IMR-90 (cell line): ENCODE data around the gene CLPTM1L. TPM values are rescaled to one million over a fixed set of nuclear protein-coding genes. Genes with fewer than 3 reads are reported as not detected.

Experiments used
- ATAC-seq: fragments of 200-7000 bp; cut with Tn5 transposase; 2 replicates; pipeline ENCODE4 v1.9.1; 2020; ENCODE audit warnings: low read depth, mild to moderate bottlenecking, moderate library complexity
- BruUV-seq: library from RNA; stranded (reverse); fragments of 400-500 nt; replicated peaks from 2 replicates; lab custom pipeline; 2021; lab: Mats Ljungman, UMichigan
- CTCF ChIA-PET: fragments of 300-600 bp; formaldehyde crosslinking; extraction: SDS; loops from one replicate; lab custom pipeline; 2021; ENCODE audit warnings: antibody characterized with exemption; lab: Yijun Ruan, JAX
- POLR2A ChIA-PET: fragments of 300-600 bp; sonication (Branson Sonifier 250); formaldehyde crosslinking; loops from one replicate; lab custom pipeline; 2022; ENCODE audit warnings: antibody characterized with exemption; ENCODE audit not compliant: unreplicated experiment; lab: Charles Lee
- DNase-seq: peaks from one replicate; pipeline ENCODE4 v3.0.0; 2013
- H2AFZ ChIP-seq: replicated peaks from 2 replicates; pipeline ENCODE3; 2013; ENCODE audit warnings: low read length, mild to moderate bottlenecking; ENCODE audit not compliant: poor library complexity
- H2AK5ac ChIP-seq: 2 replicates; pipeline ENCODE4 v1.6.1; 2013; ENCODE audit warnings: low read depth, low read length, inconsistent platforms
- H2AK9ac ChIP-seq: replicated peaks from 2 replicates; pipeline ENCODE3; 2013; ENCODE audit warnings: mild to moderate bottlenecking, low read depth, low read length, moderate library complexity; ENCODE audit not compliant: poor library complexity
- H2BK120ac ChIP-seq: 2 replicates; pipeline ENCODE4 v1.6.1; 2013; ENCODE audit warnings: low read depth, low read length, inconsistent platforms
- H2BK15ac ChIP-seq: 3 replicates; pipeline ENCODE4 v1.6.1; 2013; ENCODE audit warnings: low read depth, low read length, inconsistent platforms
- H2BK20ac ChIP-seq: 2 replicates; pipeline ENCODE4 v1.6.1; 2013; ENCODE audit warnings: low read depth, mild to moderate bottlenecking, inconsistent platforms, low read length, moderate library complexity
- H2BK5ac ChIP-seq: 2 replicates; pipeline ENCODE4 v1.6.1; 2013; ENCODE audit warnings: mild to moderate bottlenecking, low read depth, low read length, inconsistent platforms; ENCODE audit not compliant: poor library complexity, severe bottlenecking
- H3K14ac ChIP-seq: replicated peaks from 2 replicates; pipeline ENCODE4 v1.6.1; 2013; ENCODE audit warnings: low read depth, low read length, inconsistent platforms
- H3K18ac ChIP-seq: 2 replicates; pipeline ENCODE4 v1.6.1; 2013; ENCODE audit warnings: low read depth, low read length, control low read depth
- H3K23ac ChIP-seq: 2 replicates; pipeline ENCODE4 v1.6.1; 2013; ENCODE audit warnings: low read depth, low read length, inconsistent platforms
- H3K27ac ChIP-seq: 2 replicates; pipeline ENCODE4 v1.5.1; 2013; ENCODE audit warnings: mild to moderate bottlenecking, control low read depth, low read length; ENCODE audit not compliant: insufficient read depth
- H3K27me3 ChIP-seq: 2 replicates; pipeline ENCODE4 v1.6.1; 2013; ENCODE audit warnings: low read length; ENCODE audit not compliant: control insufficient read depth, insufficient read depth
- H3K36me3 ChIP-seq: 2 replicates; pipeline ENCODE4 v1.6.1; 2013; ENCODE audit warnings: low read length, mixed read lengths; ENCODE audit not compliant: control insufficient read depth, insufficient read depth
- H3K4ac ChIP-seq: 2 replicates; pipeline ENCODE4 v1.6.1; 2013; ENCODE audit warnings: low read depth, low read length, inconsistent platforms
- H3K4me1 ChIP-seq: 2 replicates; pipeline ENCODE4 v1.6.1; 2013; ENCODE audit warnings: low read length, mixed read lengths; ENCODE audit not compliant: control insufficient read depth, insufficient read depth
- H3K4me2 ChIP-seq: 2 replicates; pipeline ENCODE4 v1.6.1; 2013; ENCODE audit warnings: low read depth, mild to moderate bottlenecking, control low read depth, low read length, moderate library complexity
- H3K4me3 ChIP-seq: 2 replicates; pipeline ENCODE4 v1.5.1; 2013; ENCODE audit warnings: low read depth, mild to moderate bottlenecking, control low read depth, low read length, moderate library complexity; ENCODE audit not compliant: insufficient read depth
- H3K56ac ChIP-seq: 2 replicates; pipeline ENCODE4 v1.6.1; 2013; ENCODE audit warnings: low read length, inconsistent platforms; ENCODE audit not compliant: insufficient read depth; ENCODE audit errors: extremely low read depth
- H3K79me1 ChIP-seq, 2 experiments: 2 replicates each; pipeline ENCODE4 v1.6.1; 2013; ENCODE audit warnings: low read length in 2 of 2, inconsistent platforms in 1 of 2, low read depth in 1 of 2
- H3K9ac ChIP-seq: 2 replicates; pipeline ENCODE4 v1.6.1; 2013; ENCODE audit warnings: low read depth, low read length, control low read depth
- H3K9me1 ChIP-seq: 2 replicates; pipeline ENCODE4 v1.6.1; 2013; ENCODE audit warnings: low read length, inconsistent platforms; ENCODE audit not compliant: insufficient read depth
- H3K9me3 ChIP-seq: 2 replicates; pipeline ENCODE4 v1.6.1; 2013; ENCODE audit warnings: low read length; ENCODE audit not compliant: control insufficient read depth, insufficient read depth
- H4K20me1 ChIP-seq: 2 replicates; pipeline ENCODE4 v1.6.1; 2013; ENCODE audit warnings: low read length, inconsistent platforms; ENCODE audit not compliant: insufficient read depth
- H4K5ac ChIP-seq: 2 replicates; pipeline ENCODE4 v1.6.1; 2013; ENCODE audit warnings: mild to moderate bottlenecking, low read depth, low read length, control low read depth
- H4K8ac ChIP-seq, 2 experiments: 2 replicates each; pipeline ENCODE4 v1.6.1; 2013; ENCODE audit warnings: low read depth in 2 of 2, low read length in 2 of 2, control low read depth in 1 of 2, inconsistent platforms in 1 of 2
- H4K91ac ChIP-seq: 2 replicates; pipeline ENCODE4 v1.6.1; 2013; ENCODE audit warnings: low read depth, low read length, inconsistent platforms; ENCODE audit not compliant: insufficient read depth
- BHLHE40 ChIP-seq: fragments of 150-350 bp; IDR thresholded peaks from 2 replicates; pipeline ENCODE4 v1.6.1; 2016; ENCODE audit warnings: mild to moderate bottlenecking, low read depth, low read length
- FOS ChIP-seq: fragments of 150-350 bp; IDR thresholded peaks from 2 replicates; pipeline ENCODE4 v1.6.1; 2016; ENCODE audit warnings: low read depth, low read length
- MXI1 ChIP-seq: IDR thresholded peaks from 2 replicates; pipeline ENCODE4 v1.6.1; 2012; ENCODE audit warnings: low read depth, mild to moderate bottlenecking, low read length, moderate library complexity, borderline replicate concordance
- POLR2A ChIP-seq: IDR thresholded peaks from 2 replicates; pipeline ENCODE4 v1.6.1; 2012; ENCODE audit warnings: mild to moderate bottlenecking, low read depth, low read length
- RAD21 ChIP-seq: IDR thresholded peaks from 2 replicates; pipeline ENCODE4 v1.6.1; 2012; ENCODE audit warnings: low read length, improper control_type of control experiment
- USF2 ChIP-seq: fragments of 150-350 bp; IDR thresholded peaks from 2 replicates; pipeline ENCODE4 v1.6.1; 2017; ENCODE audit warnings: mild to moderate bottlenecking, antibody characterized with exemption, low read length, low read depth
- WGBS, 2 experiments: methylation state at CpG; one replicate each; pipeline versions ENCODE4 v1.1.5 to v1.1.7; 2013; ENCODE audit warnings: missing lambda C conversion rate in 2 of 2; ENCODE audit not compliant: insufficient read length in 1 of 2; ENCODE audit errors: extremely low coverage in 2 of 2; 5-methylcytosine and 5-hydroxymethylcytosine counted together
- dilution Hi-C: fragments of 300-500 bp; cut with HindIII; formaldehyde crosslinking; loops from one replicate; pipeline ENCODE4 v1.14.3; 2018; ENCODE audit warnings: low sequenced_read_pairs; ENCODE audit not compliant: unreplicated experiment
- in situ Hi-C: fragments of 300-500 bp; cut with MboI; formaldehyde crosslinking; loops from 3 replicates; pipeline ENCODE4 v1.14.3; 2019; ENCODE audit warnings: low sequenced_read_pairs, inconsistent platforms, mixed read lengths
- intact Hi-C: fragments of 100-400 bp; cut with micrococcal nuclease; formaldehyde crosslinking; loops from 2 replicates; pipeline ENCODE4 v1.10.0; 2022
- polyA plus RNA-seq, 3 experiments: library from polyadenylated mRNA; depleted of rRNA; stranded (reverse); fragments of >200 nt; gene quantifications; 2 replicates each; pipeline ENCODE4 v1.2.3, GENCODE V29; 2012; ENCODE audit warnings: low replicate concordance in 1 of 3
- total RNA-seq: library from RNA; depleted of rRNA; stranded (reverse); fragments of >200 nt; gene quantifications from 2 replicates; pipeline ENCODE4 v1.2.3, GENCODE V29; 2012

CLPTM1L gene
- total and polyA plus RNA-seq, 2 of the 4 experiments (the other 2 are of a cell fraction): 114 to 137 TPM

DNA sequence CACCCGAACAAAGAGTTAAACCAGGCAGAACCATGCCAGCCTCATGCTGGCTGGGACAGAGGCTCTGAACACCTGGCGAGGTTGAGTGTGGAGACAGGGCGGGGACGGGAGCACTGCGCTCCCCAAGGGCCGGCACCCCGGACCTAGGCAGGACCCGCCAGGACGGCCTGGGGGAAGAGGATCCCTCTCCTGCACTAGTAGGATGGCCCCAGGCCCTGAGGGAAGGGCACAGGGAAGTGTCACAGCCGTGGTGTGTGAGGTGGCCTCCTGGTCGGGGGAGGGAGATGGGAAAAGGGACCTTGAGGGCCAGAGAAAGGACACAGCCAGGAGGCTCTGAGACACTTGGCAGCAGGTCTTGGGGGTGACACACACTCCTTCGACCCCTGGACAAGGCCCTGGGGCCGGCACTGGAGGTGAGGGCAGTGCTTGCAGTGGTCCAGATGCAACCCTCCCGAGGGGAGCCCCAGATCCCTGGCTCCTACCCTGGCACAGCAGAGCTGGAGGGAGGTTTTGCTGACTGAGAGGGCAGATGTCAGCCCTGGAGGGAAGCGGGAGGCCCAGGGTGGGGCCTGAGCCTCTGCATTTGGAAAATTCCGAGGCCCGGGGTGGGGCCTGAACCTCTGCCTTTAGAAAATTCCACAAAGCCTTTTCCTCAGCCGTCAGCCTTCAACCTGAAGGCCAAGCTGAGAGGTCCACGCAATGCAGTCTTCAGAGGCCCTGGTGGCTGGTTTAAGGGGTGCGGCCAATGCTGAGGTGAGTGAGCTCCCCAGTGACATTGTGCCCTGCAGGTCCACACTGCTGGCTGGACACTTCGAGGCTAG lies 25.3 kb downstream of the CLPTM1L start:
- no peak overlapping the region for H3K4me3 ChIP-seq
- dilution Hi-C loops: no loop called here
- BruUV-seq: no TSS peak

More for the DNA sequence above, 25.3 kb downstream of the CLPTM1L start:
- Histone ChIP-seq H4K91ac (no peak overlapping the region), H3K36me3 (peaks cover 52% of the 10 kb centered on the region), H4K8ac (no peak overlapping the region), H3K4me2 (no peak overlapping the region), H4K5ac (no peak overlapping the region), H2BK5ac (no peak overlapping the region), H3K9me3 (no peaks in the 10 kb centered on the region), H2AK5ac (no peak overlapping the region), H2AK9ac (no peak overlapping the region), H3K23ac (no peak overlapping the region), H2BK20ac (no peak overlapping the region), H3K4me1 (no peaks in the 10 kb centered on the region; the same call in 1 of the 2 replicates), H2BK15ac (no peak overlapping the region), H4K20me1 (no peaks in the 10 kb centered on the region), H3K9ac (no peak overlapping the region), H3K27ac (no peak overlapping the region), H2AFZ (no peak overlapping the region), H3K4ac (no peak overlapping the region), H2BK120ac (no peak overlapping the region), H3K18ac (no peak overlapping the region), H3K9me1 (peaks cover 4% of the 10 kb centered on the region; the same call in 1 of the 2 replicates), H3K14ac (no peak overlapping the region), H3K56ac (no peak overlapping the region), H3K79me1 (no peaks in the 10 kb centered on the region), H3K27me3 (no peaks in the 10 kb centered on the region)
- CTCF ChIA-PET: no interaction called here
- POLR2A ChIA-PET: no interaction called here
- DNase-seq (no peak), ATAC-seq (no peak)
- in situ Hi-C loops (no loop called here), intact Hi-C loops (no loop called here)
- 84% methylated on average over 9 of the region's 21 CpGs; no CpG with 5 or more reads in 1 of the 2 experiments for WGBS, 2 experiments
- no peak for TF ChIP-seq BHLHE40
- TF ChIP-seq RAD21: no peak
- TF ChIP-seq MXI1: no peak
- TF ChIP-seq FOS: no peak
- no peak for TF ChIP-seq USF2
- TF ChIP-seq POLR2A: no peak
